Osteoblast (primary cell): ENCODE results near the gene C17orf75. TPM values are rescaled to one million over a fixed set of nuclear protein-coding genes. Genes with fewer than 3 reads are reported as not detected.
"Not testable (repeated sequence)": the region's sequence is repeated elsewhere in the genome, so short reads cannot be mapped to it uniquely, and the experiment has no call there.

ENCODE experiments used
- DNase-seq: peaks from one replicate; pipeline ENCODE4 v3.0.0; 2011; ENCODE audit warnings: low spot score, mixed read lengths; ENCODE audit not compliant: insufficient read length; ENCODE audit errors: missing footprints
- H2AFZ ChIP-seq: 2 replicates; pipeline ENCODE4 v1.6.0; 2011; ENCODE audit warnings: mild to moderate bottlenecking, low read length
- H3K27ac ChIP-seq: 2 replicates; pipeline ENCODE4 v1.5.1; 2011; ENCODE audit warnings: mild to moderate bottlenecking, low read depth, low read length, moderate library complexity
- H3K27me3 ChIP-seq: 2 replicates; pipeline ENCODE4 v1.6.0; 2012; ENCODE audit warnings: mild to moderate bottlenecking, control low read depth, inconsistent platforms, low read length, moderate library complexity; ENCODE audit not compliant: insufficient read depth
- H3K36me3 ChIP-seq: 2 replicates; pipeline ENCODE4 v1.5.1; 2011; ENCODE audit warnings: mild to moderate bottlenecking, low read length, control low read depth, moderate library complexity; ENCODE audit not compliant: insufficient read depth
- H3K4me1 ChIP-seq: 2 replicates; pipeline ENCODE4 v1.5.1; 2011; ENCODE audit warnings: mild to moderate bottlenecking, low read length, control low read depth, moderate library complexity; ENCODE audit not compliant: insufficient read depth
- H3K4me2 ChIP-seq: 2 replicates; pipeline ENCODE4 v1.6.0; 2011; ENCODE audit warnings: mild to moderate bottlenecking, low read length; ENCODE audit not compliant: insufficient read depth
- H3K4me3 ChIP-seq: fragments of 200-600 bp; sonication (generic); 3 replicates; pipeline ENCODE4 v1.5.1; 2012; ENCODE audit warnings: mild to moderate bottlenecking, low read length, inconsistent platforms; ENCODE audit not compliant: insufficient read depth
- H3K79me2 ChIP-seq: 2 replicates; pipeline ENCODE4 v1.6.0; 2012; ENCODE audit warnings: mild to moderate bottlenecking, low read length, control low read depth, inconsistent platforms; ENCODE audit not compliant: insufficient read depth
- H3K9me3 ChIP-seq: 2 replicates; pipeline ENCODE4 v1.5.1; 2011; ENCODE audit warnings: low read depth, low read length, control low read depth
- H4K20me1 ChIP-seq: 2 replicates; pipeline ENCODE4 v1.6.0; 2012; ENCODE audit warnings: mild to moderate bottlenecking, low read length, control low read depth; ENCODE audit not compliant: insufficient read depth
- CTCF ChIP-seq: IDR thresholded peaks from 2 replicates; pipeline ENCODE4 v1.5.1; 2011; ENCODE audit warnings: mild to moderate bottlenecking, low read depth, low read length, moderate library complexity; ENCODE audit errors: extremely low read depth
- total RNA-seq: library from RNA; depleted of rRNA; stranded (reverse); fragments of >200 nt; gene quantifications from 2 replicates; pipeline ENCODE4 v1.2.3, GENCODE V29; 2012

Gene C17orf75
- total RNA-seq, 1 donor, result 15.9 TPM

- DNase-seq, result peak; percentile 58
- Histone ChIP-seq H3K27ac (no peak overlapping the region), H3K4me1 (peaks cover 25% of the 10 kb centered on the region), H4K20me1 (peaks cover 76% of the 10 kb centered on the region), H3K36me3 (peaks cover 80% of the 10 kb centered on the region), H3K4me3 (no peak overlapping the region), H2AFZ (no peak overlapping the region), H3K79me2 (peaks cover 97% of the 10 kb centered on the region), H3K4me2 (no peak overlapping the region), H3K9me3 (no peaks in the 10 kb centered on the region), H3K27me3 (no peaks in the 10 kb centered on the region)
- TF ChIP-seq CTCF, result no peak
Measured at GRCh38 chr17:32356378-32356743, 14.4 kb upstream of the C17orf75 start.

DNA sequence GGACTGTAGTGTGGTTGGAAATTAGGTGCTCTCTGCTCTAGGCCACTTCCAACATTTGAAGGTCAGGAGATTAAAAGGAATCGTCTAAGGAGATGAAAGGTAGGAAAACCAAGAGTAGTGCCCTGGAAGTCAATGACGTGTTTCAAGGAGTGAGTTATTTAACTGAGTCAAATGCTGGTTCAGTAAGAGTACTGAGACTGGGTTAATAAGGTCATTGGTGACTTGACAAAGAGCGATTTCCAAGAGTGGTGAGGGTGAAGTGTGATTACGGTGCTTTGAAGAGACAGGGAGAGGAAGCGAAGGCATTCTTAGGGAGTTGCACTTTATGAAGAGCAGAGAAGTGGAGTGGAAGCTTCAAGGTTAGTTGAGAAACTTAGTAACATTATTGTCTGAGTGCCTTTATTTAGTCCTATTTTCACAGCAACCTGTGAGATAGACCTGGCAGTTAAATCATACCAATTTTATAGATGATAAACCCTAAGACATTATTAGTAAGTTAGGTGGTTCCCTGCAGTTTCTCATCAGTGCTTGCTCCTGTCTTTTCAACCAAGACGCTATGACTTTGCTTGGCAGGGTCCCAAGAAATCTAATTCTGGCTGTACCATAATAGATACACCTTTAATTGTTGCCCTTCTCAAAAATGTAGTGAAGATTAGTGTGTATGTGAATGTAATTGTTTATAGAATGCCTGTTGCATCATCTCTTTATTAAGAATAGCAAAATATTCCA is 13.8 kb upstream of the C17orf75 start:
- Histone ChIP-seq H3K27me3 (no peaks in the 10 kb centered on the region), H2AFZ (no peak overlapping the region), H4K20me1 (peaks cover 76% of the 10 kb centered on the region), H3K4me1 (peaks cover 25% of the 10 kb centered on the region), H3K4me2 (peak overlapping the region; percentile 41), H3K4me3 (no peak overlapping the region), H3K9me3 (no peaks in the 10 kb centered on the region), H3K27ac (peak overlapping the region; percentile 10), H3K79me2 (peaks cover 97% of the 10 kb centered on the region), H3K36me3 (peaks cover 75% of the 10 kb centered on the region)
- DNase-seq, result peak; percentile 81
- TF ChIP-seq CTCF, result no peak

DNA sequence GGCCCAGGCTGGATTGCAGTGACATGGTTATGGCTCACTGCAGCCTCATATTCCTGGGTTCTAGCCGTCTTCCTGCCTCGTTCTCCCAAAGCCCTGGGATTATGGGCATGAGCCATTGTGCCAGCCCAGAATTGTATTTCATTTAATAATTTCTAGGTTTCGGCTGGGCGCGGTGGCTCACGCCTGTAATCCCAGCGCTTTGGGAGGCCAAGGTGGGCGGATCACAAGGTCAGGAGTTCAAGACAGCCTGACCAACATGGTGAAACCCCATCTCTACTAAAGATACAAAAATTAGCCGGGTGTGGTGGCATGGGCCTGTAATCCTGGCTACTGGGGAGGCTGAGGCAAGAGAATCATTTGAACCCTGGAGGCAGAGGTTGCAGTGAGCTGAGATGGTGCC is 10.8 kb upstream of the C17orf75 start:
- not testable (repeated sequence) for H3K27me3 ChIP-seq, H3K27ac ChIP-seq, H3K9me3 ChIP-seq, DNase-seq, H2AFZ ChIP-seq
- Histone ChIP-seq H3K4me3 (peak overlapping the region; percentile 100), H4K20me1 (peaks cover 58% of the 10 kb centered on the region), H3K4me1 (peaks cover 25% of the 10 kb centered on the region), H3K4me2 (peak overlapping the region; percentile 96), H3K79me2 (peaks cover 85% of the 10 kb centered on the region), H3K36me3 (peaks cover 47% of the 10 kb centered on the region)

DNA sequence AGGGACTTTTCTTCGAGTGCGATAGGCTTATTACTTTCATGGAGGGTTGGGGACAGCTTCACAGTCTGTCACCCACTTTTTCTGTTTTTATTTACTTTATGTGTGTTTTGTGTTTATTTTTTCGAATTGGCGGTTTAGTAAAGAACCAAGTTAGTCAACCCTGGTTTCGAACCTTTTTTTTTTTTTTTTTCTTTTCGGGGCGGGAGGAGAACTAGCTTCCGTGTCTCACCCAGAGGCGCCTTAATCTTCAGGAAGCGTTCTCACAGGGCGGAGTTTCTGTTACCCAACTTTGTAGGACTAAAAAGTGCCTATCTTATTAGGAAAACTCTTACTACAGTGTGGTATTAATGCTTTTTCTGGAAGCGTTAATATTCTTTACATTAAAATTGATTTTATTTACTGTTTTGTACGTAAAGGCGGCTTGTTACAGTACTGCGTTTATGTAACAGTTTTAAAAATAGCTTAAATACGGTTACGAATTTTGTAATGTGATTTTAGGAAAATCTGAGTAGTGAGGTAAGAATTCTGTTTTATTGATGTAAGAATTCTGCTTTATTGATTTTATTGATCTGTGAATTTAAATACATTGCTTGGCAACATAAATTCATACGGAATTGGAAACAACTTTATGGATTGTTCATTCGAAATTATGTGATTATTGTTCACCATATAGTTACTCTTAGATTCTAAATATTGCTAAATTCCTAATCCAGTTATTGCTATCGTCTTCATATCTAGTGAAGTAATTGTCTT is 8.9 kb upstream of the C17orf75 start:
- Histone ChIP-seq H4K20me1 (peaks cover 42% of the 10 kb centered on the region), H3K36me3 (peaks cover 35% of the 10 kb centered on the region), H3K79me2 (peaks cover 68% of the 10 kb centered on the region), H3K27me3 (no peaks in the 10 kb centered on the region), H3K27ac (peak overlapping the region; percentile 100), H3K4me2 (peak overlapping the region; percentile 96), H2AFZ (peak overlapping the region; percentile 97), H3K9me3 (no peaks in the 10 kb centered on the region), H3K4me3 (peak overlapping the region; percentile 100), H3K4me1 (peaks cover 23% of the 10 kb centered on the region)
- no peak for TF ChIP-seq CTCF
- no peak for DNase-seq
